GM12891 (cell line): Measurements from ENCODE around the gene CBLB.

Source experiments
- DNase-seq: peaks from one replicate; pipeline ENCODE4 v3.0.0; 2011; ENCODE audit warnings: low spot score; ENCODE audit not compliant: insufficient read length
- FAIRE-seq: peaks from 2 replicates; lab custom pipeline; 2011; peaks lifted over from hg19 to GRCh38; lab: Jason Lieb, UNC
- PAX5 ChIP-seq: IDR thresholded peaks from 2 replicates; pipeline ENCODE4 v1.6.1; 2011; ENCODE audit warnings: low read length, moderate library complexity, mild to moderate bottlenecking; ENCODE audit not compliant: insufficient read depth, severe bottlenecking
- POLR2A ChIP-seq: IDR thresholded peaks from 2 replicates; pipeline ENCODE4 v1.6.1; 2011; ENCODE audit warnings: low read depth, low read length, control low read depth
- POLR2AphosphoS5 ChIP-seq: IDR thresholded peaks from 2 replicates; pipeline ENCODE4 v1.6.1; 2011; ENCODE audit warnings: low read depth, low read length, control low read depth
- POU2F2 ChIP-seq: IDR thresholded peaks from 2 replicates; pipeline ENCODE4 v1.6.1; 2011; ENCODE audit warnings: low read depth, mild to moderate bottlenecking, control low read depth, low read length, moderate library complexity
- SPI1 ChIP-seq: IDR thresholded peaks from 2 replicates; pipeline ENCODE4 v1.6.1; 2011; ENCODE audit warnings: low read depth, low read length, control low read depth
- TAF1 ChIP-seq: IDR thresholded peaks from 2 replicates; pipeline ENCODE4 v1.6.1; 2011; ENCODE audit warnings: low read depth, low read length, control low read depth

Gene CBLB

GRCh38 chr3:105812194-105812586 lies 56.6 kb downstream of the CBLB start:
- TF ChIP-seq PAX5 (no peak), POLR2AphosphoS5 (no peak), POU2F2 (no peak), POLR2A (no peak)
- no peak for DNase-seq
- peak; percentile 59 for FAIRE-seq

DNA sequence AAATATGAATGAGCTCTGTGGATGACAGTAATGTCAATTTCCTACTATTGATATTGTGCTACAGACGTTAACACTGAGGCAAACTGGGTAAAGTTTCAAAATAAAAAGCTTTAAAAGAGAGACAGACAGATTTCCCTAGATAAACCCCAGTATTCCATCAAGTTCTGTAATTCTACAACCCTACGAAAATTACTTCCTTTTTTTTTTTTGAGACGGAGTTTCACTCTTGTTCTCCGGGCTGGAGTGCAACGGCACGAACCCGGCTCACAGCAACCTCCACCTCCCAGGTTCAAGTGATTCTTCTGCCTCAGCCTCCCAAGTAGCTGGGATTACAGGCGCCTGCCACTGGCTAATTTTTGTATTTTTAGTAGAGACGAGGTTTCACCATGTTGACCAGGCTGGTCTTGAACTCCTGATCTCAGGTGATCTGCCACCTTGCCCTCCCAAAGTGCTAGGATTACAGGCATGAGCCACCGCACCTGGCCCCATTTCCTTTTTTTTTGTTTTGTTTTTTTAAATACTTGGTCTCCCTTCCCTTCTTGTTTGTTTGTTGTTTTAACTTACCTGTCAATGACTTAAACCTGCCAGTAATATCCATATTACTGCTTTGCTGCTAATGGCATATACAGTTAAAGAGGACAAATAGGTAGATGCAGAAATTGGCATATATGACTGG lies 57.2 kb downstream of the CBLB start:
- FAIRE-seq: peak; percentile 26
- TF ChIP-seq POLR2A (no peak), SPI1 (peak; percentile 77)

GRCh38 chr3:105809208-105809888 lies 59.5 kb downstream of the CBLB start:
- TF ChIP-seq TAF1 (no peak), SPI1 (no peak)
- FAIRE-seq: no peak
- DNase-seq: no peak

More for the DNA sequence above, 57.2 kb downstream of the CBLB start:
- no peak for DNase-seq

DNA sequence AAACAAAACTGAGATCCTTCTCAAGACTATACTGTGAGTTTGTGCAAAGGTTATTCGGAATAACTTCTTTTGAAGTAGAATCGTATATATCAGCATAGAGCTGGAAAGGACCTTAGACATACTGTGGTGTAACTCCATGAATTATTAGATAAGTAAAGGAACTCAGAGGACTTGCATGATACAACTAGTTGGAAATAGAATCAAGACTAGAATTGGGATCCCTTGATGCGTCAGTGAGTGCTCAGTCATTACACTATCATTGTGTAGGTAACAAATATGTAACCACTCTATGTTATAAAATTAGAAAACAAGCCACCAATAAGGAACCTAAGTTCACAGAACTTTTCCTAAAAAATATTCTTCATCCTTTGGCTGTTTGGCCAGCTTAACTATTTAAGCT lies 61.1 kb downstream of the CBLB start:
- FAIRE-seq (no peak), DNase-seq (no peak)
- TF ChIP-seq POLR2A (no peak), POU2F2 (no peak), SPI1 (no peak), PAX5 (no peak), POLR2AphosphoS5 (no peak), TAF1 (no peak)

DNA sequence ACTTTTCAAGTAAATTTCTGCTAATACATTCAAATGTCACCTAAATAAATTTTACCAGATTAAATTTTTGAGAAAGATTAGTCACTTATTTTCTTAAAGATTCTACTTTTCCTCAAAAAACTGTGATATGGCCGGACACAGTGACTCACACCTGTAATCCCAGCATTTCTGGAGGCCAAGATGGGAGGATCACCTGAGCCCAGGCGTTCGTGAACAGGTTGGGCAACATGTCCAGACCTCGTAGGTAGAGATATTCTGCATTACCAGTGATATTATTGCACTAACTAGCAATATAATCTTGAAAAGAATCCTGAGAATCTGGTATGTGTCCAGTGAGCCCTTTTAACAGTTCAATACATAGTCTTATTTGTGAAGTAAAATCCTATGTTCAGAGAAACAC lies 61.7 kb downstream of the CBLB start:
- FAIRE-seq: no peak
- no peak for DNase-seq
- no peak for TF ChIP-seq POLR2AphosphoS5
- TF ChIP-seq PAX5: no peak

DNA sequence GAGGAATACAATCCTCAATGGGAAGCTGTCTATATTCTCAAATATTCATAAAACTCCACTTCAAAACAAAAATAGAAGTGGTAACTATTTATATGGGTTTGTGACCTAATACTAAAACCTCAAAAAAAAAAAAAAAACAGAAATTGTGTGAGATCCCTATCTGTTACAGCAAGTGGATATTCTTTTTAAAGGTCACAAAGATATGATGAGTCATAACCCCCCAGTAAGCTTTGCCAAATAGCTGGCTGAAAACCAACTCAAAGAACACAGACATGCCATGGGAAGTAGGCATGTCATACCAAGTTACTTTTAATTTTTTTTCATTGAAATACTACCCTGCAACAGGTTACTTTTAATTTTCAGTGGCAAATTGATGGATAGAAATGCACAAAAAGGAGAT lies 62.5 kb downstream of the CBLB start:
- FAIRE-seq (no peak), DNase-seq (no peak)
- TF ChIP-seq TAF1: no peak
- no peak for TF ChIP-seq SPI1
- TF ChIP-seq POU2F2: no peak
- no peak for TF ChIP-seq POLR2AphosphoS5
- no peak for TF ChIP-seq PAX5
- no peak for TF ChIP-seq POLR2A

- FAIRE-seq: no peak
- DNase-seq: no peak
- TF ChIP-seq POLR2A (no peak), PAX5 (no peak), SPI1 (no peak), POU2F2 (no peak), POLR2AphosphoS5 (no peak), TAF1 (no peak)
These were observed 63.4 kb downstream of the CBLB start for GRCh38 chr3:105805404-105805803.

DNA sequence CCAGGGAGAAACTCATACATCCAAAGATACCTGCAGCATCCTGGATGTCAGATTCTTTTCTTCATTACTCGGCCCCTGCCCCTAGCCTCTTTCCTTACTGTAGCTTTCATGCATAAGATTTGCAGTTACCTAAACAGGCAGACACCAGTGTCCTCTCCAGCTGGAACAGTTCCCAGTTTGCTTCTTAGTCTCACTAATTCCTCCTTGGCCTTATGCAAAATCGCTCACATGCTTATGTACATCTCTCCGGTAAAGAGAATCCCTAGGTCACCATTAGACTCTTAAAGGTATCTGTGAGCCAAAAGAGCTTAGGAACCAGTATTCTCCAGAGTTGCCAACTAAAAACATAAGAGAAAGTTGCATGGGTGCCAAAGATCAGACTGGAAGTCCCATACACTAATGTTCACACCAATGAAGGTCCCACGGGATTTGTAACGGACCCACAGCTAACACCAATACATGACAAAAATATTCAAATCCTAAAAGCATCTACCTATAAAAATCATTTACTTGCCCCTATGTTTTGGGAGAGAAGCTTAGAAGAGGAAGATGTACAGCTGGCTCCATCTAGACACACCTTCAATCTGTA lies 66.6 kb downstream of the CBLB start:
- no peak for DNase-seq
- TF ChIP-seq TAF1 (0 out of 2 replicates have a peak, but pooled peaks have one; percentile 39), PAX5 (no peak), POU2F2 (peak; percentile 26; the same call in 1 of the 2 replicates), POLR2A (peak; percentile 30; the same call in 1 of the 2 replicates), SPI1 (no peak), POLR2AphosphoS5 (peak; percentile 62; the same call in 1 of the 2 replicates)
- peak; percentile 80 for FAIRE-seq

GRCh38 chr3:105801397-105801796 lies 67.4 kb downstream of the CBLB start:
- FAIRE-seq (no peak), DNase-seq (no peak)
- TF ChIP-seq PAX5 (no peak), POU2F2 (0 out of 2 replicates have a peak, but pooled peaks have one; percentile 50), SPI1 (peak; percentile 45), TAF1 (peak; percentile 19; the same call in 1 of the 2 replicates)

DNA sequence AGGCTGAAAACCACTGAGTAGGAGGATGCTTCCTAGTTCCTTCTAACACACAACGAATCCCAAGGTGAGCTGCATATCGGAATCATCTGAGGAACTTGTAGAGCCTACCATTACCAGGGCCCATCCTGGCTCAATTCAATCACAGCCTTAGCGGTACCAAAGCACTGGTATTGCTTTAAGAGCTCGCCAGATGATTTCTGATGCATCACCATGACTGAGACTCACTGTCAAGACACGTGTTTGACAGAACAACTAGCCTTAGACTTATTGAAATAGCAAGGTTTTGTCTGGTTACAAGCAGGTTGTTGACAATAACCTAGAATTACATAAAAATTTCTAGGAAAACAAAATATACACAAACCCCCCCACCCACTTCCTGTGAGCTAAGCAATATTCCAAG lies 68.5 kb downstream of the CBLB start:
- TF ChIP-seq SPI1: no peak
- TF ChIP-seq POLR2A: peak; percentile 42; the same call in 1 of the 2 replicates
- DNase-seq: no peak
- peak; percentile 88 for FAIRE-seq

DNA sequence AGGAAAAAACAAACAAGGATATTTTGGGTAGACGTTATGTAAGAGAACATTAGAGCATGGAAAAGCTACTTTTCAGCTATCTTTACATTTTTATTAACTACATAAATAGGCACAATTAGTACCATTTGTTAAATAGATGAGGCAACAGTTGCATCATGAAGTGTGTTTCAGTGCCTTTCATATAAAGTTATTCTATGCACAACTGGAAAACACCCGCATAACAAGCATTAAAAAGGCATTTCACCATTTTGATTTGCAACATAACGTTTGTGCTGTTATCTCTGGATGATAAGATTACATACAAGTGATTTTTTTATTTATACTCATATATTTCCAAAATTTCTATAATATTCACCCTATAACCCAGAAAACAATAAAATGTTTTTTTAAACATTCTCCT lies 69.5 kb downstream of the CBLB start:
- no peak for FAIRE-seq
- TF ChIP-seq SPI1 (no peak), POU2F2 (no peak), TAF1 (no peak), POLR2AphosphoS5 (no peak), PAX5 (no peak), POLR2A (no peak)
- DNase-seq: no peak
